ENCODE results near the gene SLX4.
A peak's percentile ranks its signal among the peaks of the same experiment; 100 is the strongest.

Gene SLX4

DNA sequence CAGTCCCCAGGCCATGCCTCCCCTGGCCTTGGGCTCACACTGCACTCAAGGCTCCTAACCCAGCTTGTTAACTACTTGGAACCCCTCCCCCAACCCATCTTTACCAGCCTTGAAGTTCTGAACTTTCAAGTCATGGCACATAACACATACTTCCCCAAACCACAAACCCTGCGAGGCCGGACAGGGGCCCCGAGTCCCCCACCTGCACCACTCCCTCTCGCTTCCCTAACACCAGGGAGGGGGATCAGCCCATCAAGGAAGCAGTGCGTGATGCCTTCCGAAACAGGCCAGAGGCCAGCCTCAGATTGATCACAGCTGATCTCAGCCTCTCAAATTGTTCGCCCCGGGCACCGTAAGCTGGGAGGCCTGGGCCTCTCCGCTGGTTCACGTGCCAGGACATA is 31.2 kb downstream of the SLX4 start:
- DNase-seq, result no peak

DNA sequence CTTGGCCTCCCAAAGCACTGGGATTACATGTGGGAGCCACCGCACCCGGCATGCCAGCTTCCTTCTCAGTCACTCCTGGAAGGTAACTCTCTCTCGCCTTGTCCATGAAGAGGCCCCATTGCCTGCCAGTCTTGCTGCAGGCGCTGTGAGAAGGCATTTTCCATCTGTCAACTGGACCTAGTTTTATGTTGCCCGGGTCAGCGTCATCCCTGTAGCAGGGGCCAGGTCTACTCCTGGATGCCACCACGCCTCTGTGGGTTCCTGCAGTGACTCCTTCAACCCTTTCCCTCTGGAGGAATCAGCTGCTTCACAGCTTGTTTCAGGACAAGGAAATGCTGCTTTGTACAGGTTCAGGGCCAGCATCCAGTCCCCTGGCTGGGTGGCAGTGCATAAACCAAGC is 31.6 kb downstream of the SLX4 start:
- no peak for DNase-seq

DNA sequence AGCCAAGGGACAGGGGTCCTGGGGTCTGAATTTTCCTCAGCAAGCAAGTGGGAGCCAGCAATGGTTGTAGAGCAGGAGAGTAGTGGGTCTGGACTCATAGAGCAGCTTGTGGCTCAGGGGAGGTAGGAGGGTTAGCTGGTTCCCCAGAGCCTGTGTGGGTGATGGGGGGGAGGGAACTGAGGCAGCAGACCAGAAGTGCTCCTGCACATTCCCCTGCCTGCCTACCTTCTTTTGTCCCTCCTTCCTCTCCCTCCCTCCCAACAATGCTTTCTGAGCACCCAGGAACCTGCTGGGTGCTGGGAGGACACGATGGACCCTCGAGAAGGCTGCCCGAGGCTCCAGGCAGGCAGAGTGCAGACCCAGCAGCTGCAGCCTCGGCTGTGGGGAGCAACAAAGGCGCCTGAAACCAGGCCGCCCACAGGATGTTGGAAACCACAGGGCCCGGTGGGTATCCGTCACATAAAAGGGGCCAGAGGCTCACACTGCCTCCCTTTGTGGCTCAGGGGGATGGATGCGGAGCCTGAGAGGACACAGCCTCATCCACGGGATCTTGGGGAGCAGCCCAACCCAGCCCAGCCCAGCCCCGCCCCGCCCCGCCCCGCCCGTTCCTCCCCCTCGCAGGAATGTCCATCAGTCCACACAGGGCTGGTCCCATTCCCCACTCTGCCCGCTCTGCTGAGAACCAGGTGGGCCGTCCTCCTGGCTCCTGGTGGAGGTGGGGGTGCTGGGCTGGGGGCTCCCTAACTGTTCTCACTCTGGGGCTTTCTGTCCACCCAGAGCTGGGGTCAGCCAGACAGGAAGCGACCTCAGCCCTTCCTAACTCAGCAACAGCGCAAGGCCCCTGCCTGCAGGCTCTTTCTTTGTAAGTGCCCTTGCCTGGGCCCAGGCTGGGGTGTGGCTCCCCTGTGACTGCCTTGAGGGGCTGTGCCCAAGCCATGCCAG is 32.5 kb downstream of the SLX4 start:
- DNase-seq, result peak; percentile 59

DNA sequence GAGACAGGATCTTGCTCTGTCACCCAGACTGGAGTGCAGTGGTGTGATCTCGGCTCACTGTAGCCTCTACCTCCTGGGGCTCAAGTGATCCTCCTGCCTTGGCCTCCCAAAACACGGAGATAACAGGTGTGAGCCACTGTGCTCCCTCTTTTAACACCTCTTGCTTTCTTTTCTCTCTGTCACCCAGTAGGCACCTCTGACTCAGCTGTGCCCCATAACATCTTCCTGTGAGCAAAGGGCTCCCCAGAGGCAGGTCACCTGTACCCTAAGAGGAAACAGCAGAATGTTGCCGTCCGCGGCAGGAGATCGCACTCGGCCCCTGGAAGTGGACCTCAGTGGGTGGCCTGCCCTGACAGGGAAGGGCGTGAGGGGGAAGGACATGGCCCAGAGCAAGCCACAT is 33.3 kb downstream of the SLX4 start:
- DNase-seq, result peak; percentile 44

DNA sequence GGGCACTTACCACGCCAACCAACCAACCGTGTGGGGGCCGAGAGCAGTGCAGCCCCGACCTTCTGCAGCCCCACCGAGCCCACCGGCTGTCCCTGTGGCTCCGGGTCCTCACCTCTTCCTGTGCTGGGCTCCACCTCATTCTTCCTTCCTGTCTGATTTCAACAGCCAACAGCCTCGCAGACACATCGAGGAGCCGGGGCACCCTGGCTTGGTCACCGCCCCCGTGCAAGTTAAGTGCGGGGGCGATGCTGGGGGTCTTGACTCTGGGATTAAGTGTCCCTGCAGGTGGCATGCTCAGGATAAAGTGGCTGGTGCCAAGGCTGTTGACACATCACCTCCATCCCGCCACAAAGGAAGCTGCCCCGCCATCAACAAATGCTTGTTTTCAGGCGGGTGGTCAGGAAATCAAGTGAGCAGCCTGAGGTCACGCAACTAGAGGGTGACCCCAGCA is 34.1 kb downstream of the SLX4 start, which contains the start of gene NLRC3:
NLRC3 (minus strand) TSS at position 102 of the 451 bp plus-strand sequence. CDS start 12,367 bp downstream, outside the sequence.
- peak; percentile 45 for DNase-seq

DNA sequence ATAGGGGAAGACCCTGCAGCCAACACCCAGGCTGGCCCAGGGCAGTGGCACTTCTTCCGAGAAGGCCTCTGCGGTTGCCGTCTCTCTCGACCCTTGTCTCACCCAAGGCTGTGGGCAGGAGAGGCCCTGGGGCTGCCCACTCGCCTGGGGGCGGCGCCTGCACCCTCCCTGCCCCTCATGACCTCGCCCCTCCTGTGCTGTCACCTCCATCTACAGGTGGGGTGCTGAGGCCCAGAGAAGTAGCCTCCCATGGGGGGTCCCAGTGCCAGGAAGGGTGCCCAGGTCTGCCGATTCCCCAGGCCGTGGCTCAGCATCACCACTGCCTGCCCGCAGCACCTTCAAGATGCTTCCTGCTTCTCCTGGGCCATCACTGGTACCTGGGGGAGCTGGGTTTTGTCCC is 35.2 kb downstream of the SLX4 start:
- DNase-seq, result peak; percentile 14

DNA sequence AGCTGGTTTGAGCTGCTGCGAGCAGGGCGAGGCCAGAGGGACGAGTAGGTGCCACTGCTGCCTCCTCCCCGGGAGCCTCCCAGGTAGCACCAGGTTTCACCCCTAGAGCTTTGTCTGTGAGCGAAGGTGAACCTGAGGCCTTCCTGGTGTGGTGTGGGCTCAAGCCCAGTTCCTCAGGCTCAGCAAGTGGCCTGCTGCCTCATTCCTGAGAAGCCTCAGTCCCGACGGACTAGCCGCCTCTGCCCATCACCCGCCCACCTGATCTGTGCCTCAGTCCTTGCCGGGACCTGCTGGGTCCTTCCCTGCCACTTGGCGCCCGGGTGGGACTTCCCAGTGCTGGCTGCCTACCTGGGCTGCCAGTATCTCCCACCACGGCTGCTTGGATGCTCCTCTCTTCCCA is 35.9 kb downstream of the SLX4 start:
- DNase-seq, result no peak

DNA sequence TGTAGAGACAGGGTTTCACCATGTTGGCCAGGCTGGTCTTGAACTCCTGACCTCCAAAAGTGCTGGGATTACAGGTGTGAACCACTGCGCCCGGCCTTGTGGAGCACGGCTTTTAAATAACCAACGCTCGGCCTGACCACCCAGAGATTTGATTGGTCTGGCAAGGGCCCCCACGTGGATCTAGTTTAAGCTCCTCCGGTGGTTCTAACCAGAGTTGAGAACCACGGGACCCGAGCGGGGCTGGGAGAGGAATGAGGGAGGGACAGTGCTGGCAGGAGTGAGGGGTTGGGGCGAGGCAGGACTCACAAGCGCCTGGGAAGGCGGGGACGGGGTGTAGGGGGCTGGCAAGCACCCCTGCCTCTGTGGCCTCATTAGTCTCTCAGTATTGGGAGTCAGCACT is 37.2 kb downstream of the SLX4 start:
- no peak for DNase-seq

DNA sequence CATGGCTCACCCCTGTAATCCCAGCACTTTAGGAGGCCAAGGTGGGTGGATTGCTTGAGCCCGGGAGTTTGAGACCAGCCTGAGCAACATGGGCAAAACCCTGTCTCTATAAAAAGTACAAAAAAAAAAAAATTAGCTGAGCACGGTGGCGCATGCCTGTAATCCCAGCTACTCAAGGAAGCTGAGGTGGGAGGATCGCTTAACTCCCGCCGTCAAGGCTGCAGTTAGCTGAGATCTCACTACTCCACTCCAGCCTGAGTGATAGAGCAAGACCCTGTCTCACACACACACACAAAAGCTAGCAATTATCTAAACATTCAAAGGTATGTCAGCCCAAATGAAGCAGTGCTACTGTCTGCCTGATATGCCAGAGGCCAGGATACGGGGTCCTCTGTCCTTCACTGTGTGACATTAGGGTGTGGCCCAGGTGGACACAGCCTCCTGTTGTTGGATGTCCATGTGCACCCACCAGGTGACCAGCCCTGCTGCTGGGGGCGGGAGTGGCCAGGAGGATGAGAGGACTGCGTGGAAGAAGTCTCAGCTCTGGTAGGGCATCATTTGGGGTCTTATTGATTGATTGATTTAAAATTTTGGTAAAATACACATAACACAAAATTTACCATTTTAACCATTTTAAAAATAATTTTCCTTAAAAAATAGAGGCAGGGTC is 38.1 kb downstream of the SLX4 start:
- no peak for DNase-seq

DNA sequence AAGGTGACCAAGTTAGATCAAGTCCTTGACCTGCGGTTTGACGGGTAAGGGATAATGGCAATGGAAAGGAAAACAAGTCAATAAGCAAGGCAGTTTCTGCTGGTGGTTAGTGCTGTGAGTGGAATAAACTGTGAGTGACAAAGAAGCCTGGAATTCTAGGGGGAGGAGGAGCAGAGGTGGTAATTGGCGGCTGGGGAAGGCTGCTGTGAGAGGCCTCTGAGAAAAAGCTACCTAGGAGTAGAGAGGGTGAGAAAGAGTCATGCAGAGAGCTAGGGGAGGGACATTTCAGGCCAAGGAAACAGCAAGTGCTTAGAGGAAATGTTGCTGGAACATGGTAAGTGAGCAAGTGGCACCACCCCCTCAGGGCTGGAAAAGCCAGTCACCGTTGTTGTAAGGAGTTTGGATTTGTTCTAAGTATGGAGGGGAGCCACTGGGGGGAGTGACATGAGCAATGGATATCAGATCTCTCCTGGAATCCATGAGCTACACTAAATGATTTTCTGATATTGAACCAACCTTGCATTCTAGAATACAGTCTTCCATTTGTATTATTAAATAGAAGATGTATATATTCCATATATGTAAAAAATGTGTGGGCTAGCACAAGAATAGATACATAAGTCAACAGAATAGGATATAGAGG is 40.9 kb downstream of the SLX4 start:
- no peak for DNase-seq

DNA sequence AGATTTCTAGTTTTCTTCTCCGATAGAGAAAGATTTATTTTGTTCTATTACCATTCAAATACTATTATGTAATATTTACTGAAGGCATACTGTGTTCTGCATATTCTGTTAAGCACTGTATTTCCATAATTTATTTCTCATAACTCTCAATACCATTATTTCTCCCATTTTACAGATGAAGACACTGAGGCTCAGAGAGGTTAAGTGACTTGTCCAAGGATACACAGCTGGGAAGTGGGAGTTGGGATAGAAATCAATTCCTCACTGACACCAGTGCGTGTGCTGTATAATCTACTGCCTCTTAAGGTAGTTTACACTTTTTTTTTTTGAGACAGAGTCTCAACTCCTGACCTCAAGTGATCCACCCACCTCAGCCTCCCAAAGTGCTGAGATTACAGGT is 41.6 kb downstream of the SLX4 start:
- DNase-seq, result no peak

DNA sequence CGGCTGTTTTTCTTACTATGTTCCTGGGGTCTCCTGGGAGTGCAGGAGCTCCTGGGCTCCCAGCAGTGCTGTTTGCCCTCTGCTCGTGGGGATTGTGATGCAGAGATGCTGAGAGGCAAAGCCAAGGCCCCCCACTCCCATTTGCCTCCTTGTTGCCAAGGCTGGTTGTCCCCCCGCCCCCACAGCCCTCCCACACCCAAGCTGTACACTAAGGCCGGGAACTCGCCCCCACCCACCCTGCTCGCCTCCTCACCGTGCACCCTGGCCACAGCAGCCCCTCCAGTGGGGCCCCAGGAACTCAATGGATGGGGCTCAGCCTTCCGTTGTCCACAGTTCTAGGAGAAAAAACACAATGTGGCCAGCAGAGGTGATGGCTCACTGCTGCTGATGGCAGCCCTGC is 44.4 kb downstream of the SLX4 start:
- DNase-seq, result no peak

DNA sequence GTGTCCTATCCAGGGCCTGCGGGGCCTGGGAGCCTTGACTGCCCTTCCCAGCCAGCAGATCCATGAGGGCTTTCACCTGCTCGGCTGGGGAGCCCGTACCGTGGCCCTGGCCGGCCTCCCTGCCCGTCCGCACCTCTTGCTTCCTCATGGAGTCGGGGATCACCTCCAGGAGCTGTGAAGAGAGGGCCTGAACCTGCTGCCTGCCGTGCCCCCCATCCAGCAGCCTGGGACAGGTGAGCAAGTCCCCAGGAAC is 46.6 kb downstream of the SLX4 start:
- no peak for DNase-seq

DNA sequence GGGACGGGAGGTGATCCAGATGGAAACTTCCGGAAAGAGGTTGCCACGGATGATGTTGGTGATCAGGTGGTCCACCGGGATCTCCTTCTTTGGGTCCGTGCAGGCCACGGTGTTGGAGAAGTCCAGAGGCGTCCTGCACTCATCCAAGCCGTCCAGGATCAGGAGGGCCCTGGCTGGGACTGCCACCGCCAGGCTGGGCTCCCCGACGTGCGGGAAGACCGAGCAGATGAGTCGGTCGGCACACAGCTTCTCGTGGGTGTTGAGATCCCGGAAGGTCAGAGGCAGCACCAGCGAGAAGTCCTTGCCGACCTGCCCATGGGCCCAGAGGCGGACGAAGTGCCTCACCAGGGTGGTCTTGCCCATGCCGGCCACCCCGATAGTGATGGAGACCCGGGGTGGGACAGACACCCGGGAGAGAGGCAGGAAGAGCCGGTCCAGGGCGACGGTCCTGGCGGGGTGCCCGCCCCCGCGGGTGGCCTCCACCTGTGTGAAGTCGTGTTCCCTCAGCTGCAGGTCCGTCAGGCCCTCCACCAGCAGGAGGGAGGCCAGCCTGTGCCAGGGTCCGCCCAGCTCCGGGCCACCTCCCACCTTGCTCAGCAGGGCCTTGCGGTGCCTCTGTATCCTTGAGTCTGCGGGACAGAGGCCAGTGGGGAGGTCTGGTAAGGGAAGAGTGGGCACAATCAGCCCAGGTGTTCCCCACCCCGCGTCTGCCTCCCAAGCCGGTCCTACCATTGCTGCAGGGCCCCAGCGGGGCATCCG is 47.1 kb downstream of the SLX4 start:
- no peak for DNase-seq

DNA sequence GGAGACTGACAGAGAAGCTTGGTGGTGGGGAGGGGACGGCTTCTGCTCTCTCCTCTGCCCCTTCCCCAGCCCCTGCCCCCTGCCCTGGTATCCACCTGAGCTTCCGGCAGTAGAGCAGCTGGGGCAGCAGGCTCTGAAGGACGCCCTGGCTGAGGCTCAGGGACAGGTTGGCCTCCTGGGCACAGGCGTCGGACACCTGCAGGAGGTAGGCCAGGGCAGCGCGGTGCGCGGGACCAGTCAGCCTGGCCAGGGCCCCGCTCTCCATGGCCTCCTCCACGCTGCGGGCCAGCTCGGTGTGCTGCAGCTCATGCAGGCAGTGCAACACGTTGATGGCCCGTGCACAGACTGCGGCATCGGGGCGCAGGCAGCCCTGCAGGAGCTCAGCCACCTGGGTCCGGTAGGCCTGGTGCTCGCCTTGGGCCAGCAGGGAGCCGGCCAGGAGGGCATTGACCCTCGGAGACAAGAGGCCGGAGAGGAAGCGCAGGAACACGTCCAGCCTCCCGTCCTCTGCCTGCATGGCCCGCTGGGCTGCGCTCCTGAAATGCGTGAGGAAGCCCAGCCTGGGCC is 48.4 kb downstream of the SLX4 start:
- DNase-seq, result no peak

DNA sequence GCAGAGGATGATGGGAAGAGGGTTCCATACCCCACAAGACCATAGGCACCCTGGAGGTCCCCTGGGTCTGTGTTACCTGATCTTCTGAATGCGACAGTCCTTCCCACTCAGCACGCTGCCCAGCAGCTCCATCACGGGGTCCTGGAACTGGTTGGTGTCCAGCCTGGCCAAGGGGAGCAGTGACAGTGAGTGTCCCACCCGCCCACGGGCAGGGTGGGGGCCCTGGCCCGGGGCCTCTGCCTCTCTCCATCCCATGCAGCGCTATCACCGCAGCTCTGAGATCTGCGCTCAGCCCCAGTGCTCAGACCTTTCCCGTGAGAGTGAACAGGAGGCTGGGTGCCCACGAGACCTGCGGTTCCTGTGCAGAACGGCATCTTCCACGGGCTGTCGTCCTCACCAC is 49.8 kb downstream of the SLX4 start:
- DNase-seq, result no peak

DNA sequence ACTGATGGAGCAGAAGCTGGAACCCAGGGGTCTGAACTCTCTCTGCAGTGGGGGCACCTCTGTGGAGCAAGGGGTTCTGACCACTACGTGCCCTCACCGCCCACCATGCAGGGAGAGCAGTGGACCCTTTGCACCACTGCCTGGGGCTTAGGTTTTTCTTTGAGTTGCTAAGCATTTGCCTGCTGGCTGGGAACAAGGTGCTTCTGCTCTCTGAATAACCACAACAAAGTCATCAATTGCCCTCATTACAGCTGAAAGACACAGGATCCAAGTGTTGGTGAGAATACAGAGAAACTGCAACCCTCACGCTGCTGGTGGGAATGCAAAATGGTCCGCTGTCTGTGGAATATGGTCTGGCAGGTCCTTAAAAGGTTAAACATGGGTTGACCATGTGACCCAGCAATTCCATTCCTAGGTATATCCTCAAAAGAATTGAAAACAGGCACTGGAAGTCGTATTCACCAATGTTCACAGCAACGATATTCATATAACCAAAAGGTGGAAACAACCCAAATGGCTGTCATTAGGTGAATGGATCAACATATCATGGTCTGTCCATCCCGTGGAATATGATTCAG is 57.0 kb downstream of the SLX4 start:
- no peak for DNase-seq

DNA sequence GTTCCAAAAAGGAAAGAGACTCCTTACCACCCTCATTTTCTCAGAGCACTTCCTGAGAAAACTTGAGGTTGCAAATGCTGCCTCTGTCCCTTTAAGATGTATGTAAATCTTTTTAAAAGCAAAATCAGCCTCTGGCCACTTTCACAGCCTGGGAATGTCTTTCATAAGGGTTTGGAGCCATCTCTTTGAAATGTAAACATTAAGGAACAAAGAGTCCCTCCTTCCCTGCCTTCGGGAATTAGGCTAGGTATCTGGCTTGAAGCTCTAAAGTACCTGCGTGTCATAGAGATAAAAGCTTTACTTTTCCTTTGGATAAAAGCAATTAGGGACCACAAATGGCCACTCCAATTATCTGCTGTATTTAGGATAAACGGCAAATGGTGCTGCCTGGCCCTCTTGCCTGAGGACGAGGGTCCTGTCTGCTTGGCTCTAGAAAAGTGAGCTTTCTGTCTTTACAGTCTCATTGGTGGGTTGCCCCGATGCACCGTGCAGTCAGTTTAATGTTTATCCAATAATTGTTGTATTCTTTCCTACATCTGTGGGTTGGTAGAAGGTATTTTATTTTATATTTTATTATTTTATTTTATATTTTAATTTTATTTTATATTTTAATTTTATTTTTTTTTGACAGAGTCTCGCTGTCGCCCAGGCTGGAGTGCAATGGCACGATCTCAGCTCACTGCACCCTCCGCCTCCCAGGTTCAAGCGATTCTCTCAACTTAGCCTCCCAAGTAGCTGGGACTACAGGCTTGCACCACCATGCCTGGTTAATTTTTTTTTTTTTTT is 58.1 kb downstream of the SLX4 start:
- DNase-seq, result no peak

DNA sequence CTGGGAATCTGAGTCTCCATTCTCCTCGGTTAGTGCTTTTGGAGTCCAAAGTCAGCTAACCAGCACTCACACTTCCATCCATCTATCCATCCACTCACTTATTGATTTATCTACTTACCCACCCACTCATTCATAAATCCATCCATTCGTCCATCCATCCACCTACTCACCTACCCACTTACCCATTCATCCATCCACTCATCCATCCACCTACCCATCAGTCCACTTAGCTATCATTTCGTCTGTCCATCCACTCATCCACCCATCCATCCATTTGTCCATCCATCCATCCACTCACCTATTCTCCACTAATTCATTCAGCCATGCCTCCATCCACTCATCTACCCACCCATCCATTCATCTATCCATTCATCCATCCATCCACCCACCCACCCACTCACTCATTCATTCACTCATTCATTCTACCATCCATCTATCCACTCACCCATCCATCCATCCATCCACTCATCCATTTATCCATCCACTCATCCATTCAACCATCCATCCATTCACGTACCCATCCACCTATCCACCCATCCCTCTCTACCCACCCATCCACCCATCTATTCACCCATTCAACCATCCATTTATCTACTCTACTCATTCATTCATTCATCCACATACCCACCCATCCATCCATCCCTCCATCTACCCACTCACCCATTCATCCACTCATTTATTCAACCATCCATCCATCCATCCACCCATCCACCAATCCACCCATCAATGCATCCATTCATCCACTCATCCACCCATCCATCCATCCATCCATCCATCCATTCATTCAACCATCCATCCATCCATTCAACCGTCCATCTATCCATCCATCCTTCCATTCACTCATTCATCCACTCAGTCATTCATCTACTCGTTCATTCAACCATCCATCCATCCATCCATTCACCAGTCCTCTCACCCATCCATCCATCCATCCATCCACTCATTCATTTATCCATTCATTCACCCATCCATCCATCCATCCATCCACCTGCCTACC is 60.3 kb downstream of the SLX4 start:
- DNase-seq, result no peak

DNA sequence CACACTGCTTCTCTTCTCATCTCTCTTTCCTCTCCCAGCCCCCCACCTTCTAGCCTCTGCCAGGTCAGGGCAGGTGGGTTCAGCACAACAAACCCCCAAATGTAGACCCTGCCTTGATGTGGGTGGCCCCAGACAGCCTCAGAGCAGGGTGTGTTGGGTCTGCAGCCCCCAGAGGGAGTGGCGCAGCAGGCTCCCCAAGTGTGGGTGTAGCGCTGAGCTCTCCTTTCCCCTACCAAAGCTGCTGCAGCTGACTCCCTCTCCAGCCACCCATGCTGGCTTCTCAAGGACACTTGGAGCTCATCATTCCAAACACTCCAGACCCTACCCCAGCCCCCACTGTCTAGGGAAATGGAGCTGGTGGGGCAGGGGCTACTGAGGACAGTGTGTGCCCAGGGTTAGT is 61.5 kb downstream of the SLX4 start:
- DNase-seq, result no peak

Data from stimulated activated CD4-positive, alpha-beta T cell treated with anti-CD3 and anti-CD28 coated beads, Interleukin-4, amount 100 ng/mL, for 24 hours (primary cell).